Esophagus mucosa (tissue), 1 donor: ENCODE measurements around the gene LAMA4. TPM values are rescaled to one million over a fixed set of nuclear protein-coding genes. Genes with fewer than 3 reads are reported as not detected.
A peak's percentile ranks its signal among the peaks of the same experiment; 100 is the strongest.

Source experiments
- ATAC-seq: fragments of 200-7000 bp; cut with Tn5 transposase; one replicate; pipeline ENCODE4 v1.9.1; 2020
- total RNA-seq: library from RNA; stranded (reverse); gene quantifications from one replicate; pipeline ENCODE4 v1.2.4, GENCODE V29; 2023
- donor health status: DM: yes; HTN: yes; CAD: no.

Gene LAMA4
- total RNA-seq, 1 donor from 2014 or later: 8.0 TPM

DNA sequence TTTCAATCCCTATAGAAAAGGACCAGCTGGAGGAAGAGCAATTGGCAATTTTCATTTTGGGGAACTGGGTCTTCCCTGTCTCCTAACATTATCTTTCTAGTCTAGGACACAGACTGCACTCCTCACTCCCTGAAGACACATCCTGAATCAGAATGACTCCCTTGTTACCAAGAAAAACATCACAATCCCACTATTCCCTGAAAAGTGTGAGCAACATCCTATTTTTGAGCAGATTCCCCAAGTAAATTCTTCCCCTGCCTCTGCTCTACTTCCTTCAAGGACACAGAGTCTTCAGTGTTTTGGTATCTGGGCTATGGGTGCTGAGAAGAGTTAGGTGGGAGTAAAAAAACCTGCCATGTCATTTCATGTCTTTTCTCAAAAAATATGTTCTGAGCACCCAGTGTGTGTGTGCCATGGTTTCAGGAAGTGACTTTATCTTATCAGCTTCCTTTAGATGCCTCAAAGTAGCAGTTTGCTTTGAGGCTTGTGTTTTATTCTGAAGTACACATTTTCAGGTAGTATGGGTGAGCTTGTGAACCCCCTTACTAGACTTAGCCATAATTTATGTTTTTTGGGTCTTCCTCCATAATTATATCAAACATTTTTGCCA, 12.4 kb downstream of the LAMA4 start:
- no peak for ATAC-seq

DNA sequence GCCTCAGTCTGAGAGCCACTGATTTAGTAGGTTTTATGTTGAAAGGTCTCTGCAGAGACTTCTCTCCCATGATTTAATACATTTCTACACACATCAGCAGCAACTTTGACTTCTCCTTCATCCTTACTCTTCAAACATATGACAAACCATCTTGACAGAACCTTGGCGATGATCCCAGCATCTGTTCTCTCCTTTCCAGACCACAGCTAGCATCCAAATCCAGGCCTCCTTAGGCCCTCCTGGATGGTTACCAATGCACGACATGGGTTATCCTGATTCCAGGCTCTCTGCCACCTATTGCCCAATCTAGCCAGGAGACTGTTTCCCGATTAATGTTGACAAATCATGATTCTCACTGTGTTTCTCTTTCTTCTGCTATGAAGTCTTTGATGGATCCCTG, 16.8 kb downstream of the LAMA4 start:
- ATAC-seq: no peak

DNA sequence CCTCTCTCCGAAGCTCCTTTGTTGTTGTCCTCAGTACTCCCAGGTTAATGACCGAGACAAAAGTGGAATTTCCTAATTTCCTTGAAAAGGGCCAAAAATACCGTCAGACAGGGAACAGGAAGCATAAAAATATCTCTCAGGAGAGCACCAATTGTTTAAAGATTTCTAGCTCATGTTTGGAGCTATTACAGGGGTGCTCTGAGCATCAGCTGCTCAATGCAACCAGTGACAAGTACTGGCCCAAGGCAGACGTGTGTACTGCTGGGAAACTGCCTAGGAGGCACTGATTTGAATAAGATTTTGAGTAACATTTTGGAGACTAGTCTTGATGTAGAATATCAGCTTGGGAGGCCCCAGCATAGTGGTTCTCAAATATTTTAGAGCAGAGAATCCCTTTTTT, 17.3 kb downstream of the LAMA4 start:
- ATAC-seq: no peak

DNA sequence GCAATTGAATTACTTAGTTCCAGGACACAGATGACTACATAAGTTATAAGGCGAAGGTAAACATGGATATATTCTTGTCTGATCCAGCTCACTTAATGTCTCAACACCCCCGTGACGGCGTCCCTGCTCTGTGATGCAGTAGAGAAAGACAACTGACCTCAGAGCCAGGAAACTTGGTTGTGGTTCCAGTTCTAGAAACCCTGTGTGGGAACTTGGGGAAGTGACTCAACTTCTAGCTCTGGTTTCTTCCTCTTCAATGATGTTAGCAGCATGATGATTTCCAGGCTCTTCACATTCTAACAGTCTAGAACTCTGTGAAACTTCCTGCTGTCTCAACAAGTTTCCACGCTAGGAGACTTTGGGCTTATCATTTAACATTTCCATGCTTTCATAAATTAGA, 18.4 kb downstream of the LAMA4 start:
- ATAC-seq: peak; percentile 23

DNA sequence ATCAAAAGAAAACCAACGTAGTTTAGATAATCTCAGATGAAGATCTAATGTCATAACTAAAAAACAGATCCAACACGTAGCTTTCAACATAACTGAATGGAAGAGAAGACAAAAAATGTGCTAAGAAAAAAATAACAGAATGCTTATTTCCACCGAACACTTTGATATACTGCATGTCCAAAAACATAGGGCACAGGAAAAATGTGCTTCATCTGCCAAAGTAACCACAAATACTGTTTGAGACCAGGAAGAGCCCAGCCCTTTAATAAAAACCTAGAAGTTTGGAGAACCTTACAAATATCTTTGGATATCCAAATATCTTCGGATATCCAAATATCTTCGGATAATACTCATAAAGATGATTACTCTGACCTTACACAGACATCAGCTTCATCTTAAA, 19.8 kb downstream of the LAMA4 start:
- no peak for ATAC-seq

DNA sequence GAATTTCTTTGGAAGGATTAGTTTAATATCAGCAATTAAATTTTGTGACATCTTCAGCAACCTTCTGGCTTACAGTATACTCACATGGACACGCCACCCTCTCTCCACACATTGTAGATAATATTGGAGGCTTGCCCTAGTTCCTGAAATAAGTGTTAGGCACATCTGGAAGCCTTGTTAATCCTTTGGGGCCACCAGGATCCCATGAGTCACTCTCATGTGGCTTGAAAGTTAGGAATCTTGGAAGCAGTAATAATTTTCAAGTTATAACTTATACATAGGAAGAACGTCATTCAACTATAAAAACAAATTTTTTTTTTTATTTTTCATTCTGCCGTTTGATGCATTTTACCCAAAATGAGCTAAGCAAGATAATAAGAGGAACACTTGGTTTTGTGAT, 20.5 kb downstream of the LAMA4 start:
- no peak for ATAC-seq

DNA sequence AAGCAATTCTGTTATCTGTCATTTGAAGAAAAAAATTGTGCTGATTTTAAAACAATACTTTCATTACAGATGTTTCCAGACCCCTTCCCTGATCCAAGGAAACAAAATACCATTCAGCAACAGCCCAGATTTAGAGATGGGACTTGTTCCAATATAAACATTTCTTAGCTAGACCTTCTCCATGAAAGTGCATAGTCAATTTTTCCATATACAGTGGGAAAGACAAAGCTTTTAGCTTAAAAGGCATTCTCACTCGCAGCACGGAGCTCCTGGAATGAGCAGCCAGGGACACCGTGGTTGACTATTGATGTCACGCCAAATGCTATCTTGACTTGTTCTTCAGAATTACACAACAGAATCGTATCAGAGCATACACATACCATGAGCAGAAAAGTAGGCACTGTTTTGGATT, 21.5 kb downstream of the LAMA4 start:
- no peak for ATAC-seq

DNA sequence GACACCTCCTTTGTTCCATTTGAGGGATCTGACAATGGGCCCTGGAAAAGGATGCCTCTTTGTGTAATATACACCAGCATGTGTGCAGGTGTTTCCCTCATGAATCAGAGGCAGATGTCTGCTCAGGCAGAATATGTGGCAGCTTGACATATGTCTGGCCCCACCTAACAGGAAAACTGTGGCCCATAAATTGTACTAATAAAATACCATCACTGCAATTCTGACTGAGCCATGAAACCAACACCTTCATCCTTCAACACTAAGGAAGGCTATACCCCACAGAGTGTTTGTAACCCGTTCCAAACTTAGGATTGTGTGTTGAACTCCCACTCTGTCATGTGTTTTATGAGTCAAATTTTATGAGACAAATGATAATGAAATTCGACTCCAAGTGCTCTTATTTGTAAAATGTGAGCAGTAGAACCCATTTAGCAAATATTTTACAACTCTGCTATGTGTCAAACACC, 22.7 kb downstream of the LAMA4 start:
- peak; percentile 44 for ATAC-seq

DNA sequence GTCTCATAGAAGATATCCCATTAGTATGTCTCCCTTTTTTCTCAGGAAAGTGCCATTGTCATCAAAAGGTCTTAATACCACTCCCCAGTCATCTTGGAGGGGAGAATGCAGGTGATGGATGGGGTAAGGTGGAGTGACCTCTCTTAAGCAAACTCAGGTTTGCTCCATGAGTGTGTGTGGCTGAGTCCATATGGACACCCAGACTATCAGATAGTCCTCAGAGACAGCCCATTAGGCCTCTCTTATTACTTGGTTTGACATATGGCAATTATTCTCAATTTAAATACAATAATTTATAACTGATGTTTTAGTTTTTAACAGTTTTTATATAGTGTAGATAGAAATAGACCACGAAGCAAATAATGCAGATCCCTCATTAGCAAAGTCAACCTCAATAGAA, 23.2 kb downstream of the LAMA4 start:
- ATAC-seq: no peak

DNA sequence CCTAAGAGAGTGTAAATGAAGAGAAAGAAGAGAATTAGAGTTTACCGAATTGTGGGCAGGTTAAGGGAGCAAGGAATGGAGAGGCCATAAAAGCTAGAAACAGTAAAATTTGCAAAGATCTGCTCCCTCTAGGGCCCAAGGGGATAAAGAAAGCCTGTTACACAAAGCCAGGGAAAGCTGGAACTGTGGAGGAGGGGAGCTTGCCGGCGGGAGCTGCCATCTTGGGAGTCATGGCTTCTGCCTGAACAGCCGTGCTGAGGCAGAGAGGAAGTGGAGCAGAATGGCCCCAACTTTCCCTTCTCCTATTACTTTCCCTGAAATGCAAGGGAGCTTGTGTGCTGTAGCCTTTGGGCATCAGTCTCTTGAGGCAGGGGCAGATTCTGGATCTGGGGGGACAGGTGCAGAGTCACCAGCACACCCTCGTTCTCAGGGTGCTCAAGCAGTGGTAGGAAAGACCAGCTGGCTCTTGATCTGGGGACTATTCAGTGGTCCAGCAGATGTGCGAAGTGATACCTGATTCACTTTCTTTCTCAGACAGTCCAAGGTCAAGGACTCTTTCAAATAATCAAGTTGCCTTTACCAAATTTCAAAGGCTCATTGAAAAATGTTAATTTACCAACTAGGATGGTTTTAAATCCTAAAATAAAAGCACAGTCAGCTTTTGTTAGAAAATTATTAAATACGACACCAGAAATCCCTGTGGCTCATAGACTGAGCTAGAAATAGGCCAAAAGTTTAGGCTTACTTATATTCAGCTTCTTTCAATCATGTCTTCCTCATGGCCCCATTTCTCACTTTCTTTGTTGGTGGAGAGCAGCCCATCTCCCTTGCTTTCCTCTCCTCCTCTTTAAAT, 25.7 kb downstream of the LAMA4 start:
- no peak for ATAC-seq

DNA sequence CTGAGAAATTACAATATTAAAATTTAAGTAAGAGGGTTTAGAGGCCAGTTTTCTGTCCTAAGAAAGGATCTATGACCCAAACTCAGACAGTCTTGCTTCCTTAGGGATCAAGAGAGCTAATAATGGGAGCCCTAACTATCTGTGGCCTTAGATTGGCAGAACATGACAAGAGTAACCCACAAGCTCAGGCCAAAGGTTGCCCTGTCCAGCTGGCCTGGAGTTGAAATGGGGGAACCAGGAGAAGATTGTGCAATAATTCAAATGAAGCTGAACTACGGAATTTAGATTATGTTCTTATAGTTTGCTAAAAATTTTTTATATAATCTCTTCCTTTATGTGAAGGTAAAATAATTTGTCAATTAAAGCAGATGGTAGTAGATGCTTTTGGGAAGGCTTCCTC, 26.4 kb downstream of the LAMA4 start:
- no peak for ATAC-seq

DNA sequence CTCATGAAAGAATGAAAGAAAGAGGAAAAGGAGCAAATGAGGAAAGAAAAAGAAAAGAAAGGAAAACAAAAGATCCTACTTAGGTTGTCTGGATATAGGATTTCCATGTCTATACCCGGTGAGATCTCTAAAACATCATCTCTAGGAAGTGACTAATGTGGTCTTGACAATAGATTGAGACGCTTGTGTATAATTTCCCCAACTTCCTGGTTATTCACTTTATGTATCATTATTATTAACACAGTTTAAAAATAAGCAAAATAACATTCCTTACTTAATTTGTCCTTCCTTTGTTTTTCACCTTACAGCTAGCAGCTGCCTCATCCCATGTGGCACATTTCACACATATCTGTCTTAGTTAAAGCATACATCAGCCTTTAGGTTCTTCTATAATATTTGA, 27.0 kb downstream of the LAMA4 start:
- ATAC-seq: no peak

DNA sequence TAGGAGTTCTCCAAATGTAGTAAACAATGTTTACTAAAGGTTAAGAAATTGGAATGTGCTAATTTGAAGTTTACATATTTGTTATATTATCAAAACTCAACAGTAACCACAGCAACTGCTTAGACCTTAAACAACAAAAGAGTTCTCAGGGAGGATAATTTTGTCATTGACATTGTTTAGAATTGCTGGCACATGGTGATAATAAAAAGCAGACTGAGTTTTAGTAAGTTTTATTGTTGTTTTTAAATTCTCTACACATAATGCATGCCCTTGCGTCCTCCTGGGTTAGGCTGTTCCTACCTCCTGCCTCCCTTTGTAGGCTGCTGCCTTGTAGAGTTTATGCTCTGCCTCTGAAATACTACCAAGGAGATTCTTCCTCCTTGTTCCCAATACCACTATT, 28.7 kb downstream of the LAMA4 start:
- ATAC-seq: no peak

DNA sequence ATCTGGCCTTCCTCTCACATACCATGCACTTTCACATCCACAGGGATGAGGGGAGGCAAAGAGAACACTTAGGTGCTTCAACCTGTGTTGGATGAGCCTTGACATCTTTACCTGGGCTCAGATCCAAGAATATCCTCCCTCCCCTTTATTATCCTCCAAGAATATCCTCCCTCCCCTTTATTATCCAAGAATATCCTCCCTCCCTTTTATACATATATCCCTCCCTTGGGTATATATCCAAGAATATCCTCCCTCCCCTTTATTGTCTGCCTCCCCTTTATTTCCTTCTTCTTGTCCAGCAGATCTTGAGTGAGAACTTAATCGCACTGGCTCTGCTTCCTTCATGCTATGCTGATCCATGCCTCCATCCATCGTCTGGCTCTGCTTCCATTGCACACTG, 30.3 kb downstream of the LAMA4 start:
- ATAC-seq: no peak

DNA sequence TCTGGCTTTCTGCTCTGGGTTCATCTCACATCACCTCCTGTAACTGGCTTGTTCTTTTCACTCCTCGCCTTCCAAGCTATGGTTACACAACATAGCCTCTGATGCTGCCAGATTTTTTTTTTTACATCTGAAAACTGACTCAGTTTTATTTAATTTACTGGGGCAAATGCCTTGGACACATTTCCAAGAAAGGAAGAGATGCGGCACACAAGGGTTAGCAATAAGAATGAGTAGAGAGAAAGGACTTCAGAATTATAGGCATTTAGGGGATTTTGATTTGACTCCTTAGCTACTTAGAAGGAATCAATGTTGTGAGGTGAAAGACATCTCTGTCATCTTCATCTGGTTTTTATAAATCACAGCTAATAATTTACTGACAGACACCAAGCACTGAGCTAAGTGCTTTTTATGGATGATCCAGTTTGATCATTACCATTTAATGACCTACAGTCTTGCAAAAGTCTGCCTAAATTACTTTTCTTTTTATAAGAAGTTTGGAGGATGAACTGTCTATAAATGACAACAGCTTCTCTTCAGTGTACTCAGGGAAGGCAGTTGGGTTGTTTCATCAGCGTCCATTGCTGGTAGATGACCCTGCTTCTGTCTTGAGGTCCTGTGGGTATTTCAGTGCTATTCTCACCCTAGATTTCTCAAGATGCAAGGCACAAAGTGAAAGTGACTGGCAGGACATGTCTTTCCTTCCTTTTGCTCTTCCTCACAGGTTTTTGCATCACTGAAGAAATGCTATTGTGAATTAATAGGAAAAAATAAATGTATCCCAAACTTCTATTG, 31.1 kb downstream of the LAMA4 start:
- no peak for ATAC-seq

DNA sequence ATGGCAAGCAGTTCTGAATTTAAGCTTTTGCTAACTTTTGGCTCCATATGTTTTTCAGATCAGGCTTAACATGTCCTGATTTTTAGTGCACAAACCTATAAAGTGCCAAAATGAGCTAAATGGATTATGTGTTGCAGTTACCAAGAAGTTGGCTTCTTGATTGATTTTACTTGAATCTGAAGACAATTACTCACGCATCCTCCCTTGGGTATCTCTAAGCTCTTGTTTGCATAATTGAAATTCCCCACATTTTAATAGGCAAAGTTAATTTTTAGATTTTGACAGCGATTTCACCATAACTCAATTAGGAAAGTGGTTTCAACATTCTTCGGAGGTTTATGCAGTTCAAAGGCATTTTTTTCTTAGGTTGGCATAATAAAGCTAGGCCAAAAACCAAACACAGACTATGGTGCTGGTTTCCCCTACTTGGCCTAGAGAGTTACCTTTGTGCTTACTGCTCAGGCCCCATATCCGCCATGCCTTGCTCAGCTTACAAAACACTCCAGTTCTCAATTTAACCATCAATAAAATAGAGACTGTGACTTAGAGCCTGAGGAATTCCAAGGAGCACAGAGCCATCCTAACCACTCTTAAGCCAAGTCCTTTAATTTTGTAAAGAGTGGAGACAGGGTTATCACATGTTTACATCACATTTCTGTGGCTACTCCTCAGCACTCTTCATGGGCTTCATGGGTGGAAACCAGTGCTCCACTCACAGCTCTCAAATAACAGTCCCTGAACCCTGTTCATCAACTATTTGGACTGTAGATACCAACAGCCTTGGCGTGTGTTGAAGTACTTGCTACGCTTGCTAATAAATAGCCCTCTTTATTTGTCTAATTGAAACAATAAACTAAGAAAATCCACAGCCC, 32.1 kb downstream of the LAMA4 start:
- no peak for ATAC-seq

DNA sequence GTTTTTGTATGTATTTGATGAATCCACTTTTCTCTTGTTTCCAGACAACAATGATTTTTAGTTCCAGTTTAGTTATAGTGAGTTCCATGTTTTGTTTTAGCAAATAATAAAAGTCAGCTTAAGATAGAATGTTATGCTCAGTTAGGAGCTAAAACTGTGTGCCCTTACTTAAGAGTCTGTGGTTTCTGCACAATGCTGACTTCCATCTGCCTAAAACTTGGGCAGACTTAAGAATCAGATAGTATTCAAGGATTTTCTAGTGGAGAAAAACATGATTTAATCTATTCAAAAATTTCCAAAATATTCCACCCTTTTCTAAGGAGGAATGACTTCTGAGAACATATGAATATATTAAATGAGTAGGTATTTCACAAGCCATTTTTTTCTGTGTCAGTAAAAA, 32.8 kb downstream of the LAMA4 start:
- no peak for ATAC-seq

DNA sequence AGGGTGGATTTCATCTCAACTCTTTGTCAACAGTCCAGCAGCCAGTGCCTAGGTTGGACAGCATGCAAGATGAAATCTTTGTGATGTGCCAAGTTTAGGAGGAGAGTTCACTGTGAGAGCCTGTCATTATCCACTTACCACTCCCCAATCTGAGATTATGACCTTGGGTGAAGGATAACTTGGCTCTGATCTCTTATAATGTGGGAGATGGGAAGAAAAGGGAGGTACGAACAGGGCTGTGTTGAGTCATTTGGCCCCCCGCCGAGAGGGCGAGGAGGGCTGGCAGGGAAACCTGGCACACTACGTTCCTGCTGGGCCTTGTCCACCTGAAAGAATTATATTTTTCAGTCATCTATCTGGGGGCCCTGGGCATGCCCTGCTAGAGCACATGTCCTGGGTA, 35.8 kb downstream of the LAMA4 start:
- ATAC-seq: no peak

DNA sequence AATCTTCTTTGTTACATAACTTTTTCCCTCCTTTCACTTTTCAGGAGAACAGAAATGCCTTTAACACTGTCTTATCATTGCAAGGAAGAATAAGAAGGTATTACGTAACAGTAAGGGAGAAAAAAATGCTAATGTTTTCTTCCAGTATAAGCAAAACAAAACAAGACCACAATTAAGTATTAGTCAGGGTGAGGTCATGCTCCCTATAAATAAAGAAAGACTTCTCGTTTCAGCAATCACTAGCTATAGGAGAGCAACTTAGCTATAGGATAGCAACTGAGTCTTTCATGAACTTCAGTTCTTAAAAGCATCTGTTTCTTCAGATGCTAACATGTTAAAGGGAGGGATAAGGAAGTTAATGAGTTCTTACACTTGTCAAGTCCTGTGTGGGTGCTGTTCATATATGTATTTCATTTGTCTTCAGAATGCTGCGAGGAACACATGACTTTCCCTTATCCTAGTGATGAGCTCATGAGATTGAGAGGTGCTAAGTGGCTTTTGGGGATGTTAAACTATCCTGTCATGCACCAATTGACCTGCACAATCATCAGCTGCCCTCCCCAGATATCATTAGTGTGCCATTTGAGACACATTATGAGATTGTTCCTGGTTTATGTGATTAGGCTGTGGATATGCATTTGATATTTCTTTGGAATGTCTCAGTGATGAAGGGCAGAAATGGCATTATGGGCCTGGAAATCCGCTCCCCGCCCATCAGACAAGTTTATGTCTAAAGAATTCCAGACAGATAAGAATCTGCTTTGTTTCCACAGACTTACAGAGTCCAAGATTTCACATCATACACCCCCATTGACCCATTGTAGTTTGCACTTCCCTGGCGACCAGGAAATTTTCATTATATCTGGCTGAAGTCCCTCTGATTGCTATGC, 37.5 kb downstream of the LAMA4 start:
- ATAC-seq: no peak

DNA sequence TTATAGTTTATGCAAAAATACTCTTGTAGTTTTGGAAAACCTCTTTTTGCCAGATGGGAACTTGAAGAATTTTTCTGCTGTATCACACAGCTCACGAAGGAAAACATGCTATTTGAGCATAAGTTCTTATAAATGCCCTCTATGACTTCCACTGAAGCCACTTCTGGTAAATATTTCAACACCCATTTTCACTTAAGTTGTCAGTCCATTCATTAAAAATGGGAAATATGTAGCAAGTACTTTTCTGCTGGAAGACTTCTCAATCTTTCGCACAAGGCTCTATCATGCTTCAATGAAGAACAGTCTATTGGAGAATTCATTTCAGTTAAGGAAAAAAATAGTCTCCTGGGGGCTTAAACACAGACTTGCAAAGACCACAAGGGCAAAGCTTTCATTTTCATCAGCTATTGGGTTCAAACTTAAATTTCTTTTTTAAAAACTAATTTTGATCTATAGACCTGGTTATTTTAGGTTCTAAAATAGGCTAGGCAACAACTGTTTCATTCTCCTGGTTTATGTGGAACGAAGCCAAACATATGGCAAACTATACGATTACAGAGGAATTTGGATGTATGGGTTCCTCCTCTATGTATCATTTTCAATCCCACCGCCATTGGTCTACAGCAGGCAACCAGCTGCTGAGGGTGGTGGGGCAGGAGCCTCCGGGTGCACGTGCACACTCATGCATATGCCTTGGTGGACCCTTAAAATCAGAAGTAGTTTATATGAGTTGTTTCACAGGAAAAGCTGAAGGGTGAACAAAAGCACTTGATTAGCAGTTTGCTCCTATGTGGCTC, 38.7 kb downstream of the LAMA4 start:
- no peak for ATAC-seq
